Measurements from ENCODE around the gene PTPRD. TPM values are rescaled to one million over a fixed set of nuclear protein-coding genes. Genes with fewer than 3 reads are reported as not detected.

PTPRD gene
- total and polyA plus RNA-seq, 3 experiments from 2014 or later = 0.02 to 0.04 TPM; not detected in 1

DNA sequence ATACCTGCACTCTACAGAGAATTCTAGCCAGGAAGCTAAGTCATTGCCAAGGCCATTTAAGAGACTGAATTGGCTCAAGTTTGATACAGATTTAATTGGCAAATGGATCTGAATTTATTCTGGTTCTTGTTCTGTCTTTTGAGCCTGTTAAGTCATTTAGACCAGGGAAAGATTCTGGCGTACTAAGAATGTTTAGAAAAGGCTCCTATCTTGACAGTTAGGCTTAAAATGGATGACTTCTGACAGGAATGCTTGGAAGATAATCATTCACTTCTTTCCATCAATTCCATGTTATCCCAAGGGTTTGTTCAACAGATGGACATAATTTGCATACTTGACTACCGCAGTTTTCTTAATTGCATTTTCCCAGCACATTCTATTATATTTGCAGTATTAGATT lies 376.6 kb downstream of the PTPRD start:
- H3K27me3 Mint-ChIP-seq = no peaks in the 10 kb centered on the region
- no peak overlapping the region for H3K27ac Mint-ChIP-seq
- H3K9me3 Mint-ChIP-seq = peaks cover 3 to 21% (median 6%) of the 10 kb centered on the region in 5 donors
- POLR2A ChIA-PET = no interaction called here
- no peak for DNase-seq
- H3K9me3 ChIP-seq (ENCODE audit: low read length) = no peaks in the 10 kb centered on the region
- H3K27me3 ChIP-seq (ENCODE audit: insufficient read depth, low read length, poor library complexity, severe bottlenecking) = no peaks in the 10 kb centered on the region
- no peak overlapping the region for H3K4me3 ChIP-seq (ENCODE audit: low read length)
- H3K36me3 Mint-ChIP-seq = no peaks in the 10 kb centered on the region
- no peak overlapping the region for H3K4me3 Mint-ChIP-seq
- no peaks in the 10 kb centered on the region for H3K4me1 ChIP-seq (ENCODE audit: insufficient read depth, low read length)
- H3K27ac ChIP-seq (ENCODE audit: low read depth, low read length) = no peak overlapping the region
- H3K36me3 ChIP-seq (ENCODE audit: insufficient read depth, low read length) = no peaks in the 10 kb centered on the region
- no peaks in the 10 kb centered on the region for H3K4me1 Mint-ChIP-seq
- CTCF ChIA-PET = no interaction called here

DNA sequence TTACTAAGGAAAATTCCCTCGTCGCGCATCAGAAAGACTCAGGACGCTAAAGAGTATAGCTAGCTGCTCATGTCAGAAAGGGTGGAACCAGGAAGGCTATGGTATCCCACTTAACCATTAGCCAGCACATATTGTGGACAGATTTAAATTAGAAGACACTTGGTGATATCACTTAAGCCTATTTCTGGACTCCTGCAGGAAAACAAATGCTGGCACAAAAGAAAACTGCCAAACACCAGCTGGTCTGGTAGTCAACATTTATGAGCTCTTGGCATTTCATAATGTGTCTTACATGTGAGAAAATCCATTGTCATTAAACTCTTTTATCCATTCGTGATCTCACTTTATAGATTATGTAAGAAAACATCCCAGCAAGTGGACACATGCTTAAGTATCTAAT lies 377.4 kb downstream of the PTPRD start:
- ChIA-PET POLR2A (no interaction called here), CTCF (no interaction called here)
- Histone ChIP-seq H3K4me3 (ENCODE audit: low read length) (no peak overlapping the region), H3K27me3 (ENCODE audit: insufficient read depth, low read length, poor library complexity, severe bottlenecking) (no peaks in the 10 kb centered on the region), H3K27ac (ENCODE audit: low read depth, low read length) (no peak overlapping the region), H3K4me1 (ENCODE audit: insufficient read depth, low read length) (no peaks in the 10 kb centered on the region), H3K9me3 (ENCODE audit: low read length) (no peaks in the 10 kb centered on the region), H3K36me3 (ENCODE audit: insufficient read depth, low read length) (no peaks in the 10 kb centered on the region)
- no peak overlapping the region for H3K4me3 Mint-ChIP-seq
- no peaks in the 10 kb centered on the region for H3K4me1 Mint-ChIP-seq
- no peaks in the 10 kb centered on the region for H3K27me3 Mint-ChIP-seq
- no peaks in the 10 kb centered on the region for H3K36me3 Mint-ChIP-seq
- DNase-seq = no peak
- H3K9me3 Mint-ChIP-seq = peaks cover 3 to 21% (median 7%) of the 10 kb centered on the region in 5 donors
- H3K27ac Mint-ChIP-seq = no peak overlapping the region

- Mint-ChIP-seq H3K4me3 (no peak overlapping the region), H3K9me3 (peaks cover 3 to 12% (median 7%) of the 10 kb centered on the region in 5 donors), H3K36me3 (no peaks in the 10 kb centered on the region), H3K27me3 (no peaks in the 10 kb centered on the region), H3K27ac (no peak overlapping the region), H3K4me1 (no peaks in the 10 kb centered on the region)
- no peaks in the 10 kb centered on the region for H3K9me3 ChIP-seq (ENCODE audit: low read length)
- no peak overlapping the region for H3K4me3 ChIP-seq (ENCODE audit: low read length)
- no peak overlapping the region for H3K27ac ChIP-seq (ENCODE audit: low read depth, low read length)
- DNase-seq = no peak
- no peaks in the 10 kb centered on the region for H3K4me1 ChIP-seq (ENCODE audit: insufficient read depth, low read length)
- CTCF ChIA-PET = no interaction called here
- no peaks in the 10 kb centered on the region for H3K36me3 ChIP-seq (ENCODE audit: insufficient read depth, low read length)
- H3K27me3 ChIP-seq (ENCODE audit: insufficient read depth, low read length, poor library complexity, severe bottlenecking) = no peaks in the 10 kb centered on the region
- POLR2A ChIA-PET = no interaction called here
Measured at GRCh38 chr9:10232352-10232930, 380.4 kb downstream of the PTPRD start.

DNA sequence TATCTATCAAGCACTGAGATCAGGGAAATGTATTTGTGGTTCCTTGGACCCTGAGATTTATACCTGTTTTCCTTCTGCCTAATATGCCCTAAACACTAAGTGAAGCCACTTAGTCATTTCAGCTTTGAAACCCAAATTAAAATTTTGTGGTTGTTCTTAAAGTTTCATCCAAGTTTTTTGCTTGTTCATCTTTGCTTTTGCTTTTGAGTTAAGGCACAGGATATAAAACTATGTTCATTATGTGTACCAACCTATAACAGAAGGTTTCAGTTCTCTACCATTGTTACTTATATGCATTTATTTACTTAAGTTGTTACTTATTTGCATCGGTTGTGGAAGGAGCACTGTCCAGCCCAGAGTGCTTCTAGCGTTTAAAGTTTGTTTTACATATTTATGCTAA lies 382.3 kb downstream of the PTPRD start:
- H3K27me3 Mint-ChIP-seq = no peaks in the 10 kb centered on the region
- H3K9me3 ChIP-seq (ENCODE audit: low read length) = no peaks in the 10 kb centered on the region
- no peak overlapping the region for H3K27ac Mint-ChIP-seq

GRCh38 chr9:10228082-10228481 lies 384.7 kb downstream of the PTPRD start:
- ChIA-PET POLR2A (no interaction called here), CTCF (no interaction called here)
- no peak for DNase-seq
- H3K27ac ChIP-seq (ENCODE audit: low read depth, low read length) = no peak overlapping the region
- H3K27me3 ChIP-seq (ENCODE audit: insufficient read depth, low read length, poor library complexity, severe bottlenecking) = no peaks in the 10 kb centered on the region
- H3K27ac Mint-ChIP-seq = no peak overlapping the region
- no peaks in the 10 kb centered on the region for H3K36me3 Mint-ChIP-seq
- no peaks in the 10 kb centered on the region for H3K9me3 ChIP-seq (ENCODE audit: low read length)
- no peaks in the 10 kb centered on the region for H3K36me3 ChIP-seq (ENCODE audit: insufficient read depth, low read length)
- H3K4me1 Mint-ChIP-seq = no peaks in the 10 kb centered on the region
- H3K4me3 ChIP-seq (ENCODE audit: low read length) = no peak overlapping the region
- H3K9me3 Mint-ChIP-seq = peaks cover 2 to 14% (median 10%) of the 10 kb centered on the region in 5 donors
- H3K4me1 ChIP-seq (ENCODE audit: insufficient read depth, low read length) = no peaks in the 10 kb centered on the region
- no peak overlapping the region for H3K4me3 Mint-ChIP-seq
- H3K27me3 Mint-ChIP-seq = no peaks in the 10 kb centered on the region

More for the DNA sequence above, 382.3 kb downstream of the PTPRD start:
- POLR2A ChIA-PET = no interaction called here
- CTCF ChIA-PET = no interaction called here
- Histone ChIP-seq H3K27ac (ENCODE audit: low read depth, low read length) (no peak overlapping the region), H3K4me1 (ENCODE audit: insufficient read depth, low read length) (no peaks in the 10 kb centered on the region), H3K4me3 (ENCODE audit: low read length) (no peak overlapping the region), H3K36me3 (ENCODE audit: insufficient read depth, low read length) (no peaks in the 10 kb centered on the region), H3K27me3 (ENCODE audit: insufficient read depth, low read length, poor library complexity, severe bottlenecking) (no peaks in the 10 kb centered on the region)
- no peaks in the 10 kb centered on the region for H3K4me1 Mint-ChIP-seq
- H3K4me3 Mint-ChIP-seq = no peak overlapping the region
- no peak for DNase-seq
- peaks cover 2 to 14% (median 7%) of the 10 kb centered on the region in 5 donors for H3K9me3 Mint-ChIP-seq
- no peaks in the 10 kb centered on the region for H3K36me3 Mint-ChIP-seq

GRCh38 chr9:10226996-10227395 lies 385.8 kb downstream of the PTPRD start:
- H3K27me3 Mint-ChIP-seq = no peaks in the 10 kb centered on the region
- Histone ChIP-seq H3K4me1 (ENCODE audit: insufficient read depth, low read length) (no peaks in the 10 kb centered on the region), H3K36me3 (ENCODE audit: insufficient read depth, low read length) (no peaks in the 10 kb centered on the region), H3K4me3 (ENCODE audit: low read length) (no peak overlapping the region), H3K27ac (ENCODE audit: low read depth, low read length) (no peak overlapping the region), H3K27me3 (ENCODE audit: insufficient read depth, low read length, poor library complexity, severe bottlenecking) (no peaks in the 10 kb centered on the region), H3K9me3 (ENCODE audit: low read length) (no peaks in the 10 kb centered on the region)
- H3K4me3 Mint-ChIP-seq = no peak overlapping the region
- no peaks in the 10 kb centered on the region for H3K36me3 Mint-ChIP-seq
- ChIA-PET POLR2A (no interaction called here), CTCF (no interaction called here)
- H3K9me3 Mint-ChIP-seq = peaks cover 4 to 14% (median 11%) of the 10 kb centered on the region in 5 donors
- no peak overlapping the region for H3K27ac Mint-ChIP-seq
- no peaks in the 10 kb centered on the region for H3K4me1 Mint-ChIP-seq
- DNase-seq = no peak

- no peak overlapping the region for H3K27ac Mint-ChIP-seq
- Histone ChIP-seq H3K4me3 (ENCODE audit: low read length) (no peak overlapping the region), H3K27ac (ENCODE audit: low read depth, low read length) (no peak overlapping the region), H3K36me3 (ENCODE audit: insufficient read depth, low read length) (no peaks in the 10 kb centered on the region), H3K9me3 (ENCODE audit: low read length) (no peaks in the 10 kb centered on the region), H3K27me3 (ENCODE audit: insufficient read depth, low read length, poor library complexity, severe bottlenecking) (no peaks in the 10 kb centered on the region), H3K4me1 (ENCODE audit: insufficient read depth, low read length) (no peaks in the 10 kb centered on the region)
- POLR2A ChIA-PET = no interaction called here
- no peak overlapping the region for H3K4me3 Mint-ChIP-seq
- no peak for DNase-seq
- H3K36me3 Mint-ChIP-seq = no peaks in the 10 kb centered on the region
- H3K9me3 Mint-ChIP-seq = peaks cover 5 to 21% (median 8%) of the 10 kb centered on the region in 5 donors
- peaks cover 0 to 3% of the 10 kb centered on the region in 2 donors for H3K27me3 Mint-ChIP-seq
- no peaks in the 10 kb centered on the region for H3K4me1 Mint-ChIP-seq
- CTCF ChIA-PET = no interaction called here
Measured at GRCh38 chr9:10212702-10213101, 400.1 kb downstream of the PTPRD start.

DNA sequence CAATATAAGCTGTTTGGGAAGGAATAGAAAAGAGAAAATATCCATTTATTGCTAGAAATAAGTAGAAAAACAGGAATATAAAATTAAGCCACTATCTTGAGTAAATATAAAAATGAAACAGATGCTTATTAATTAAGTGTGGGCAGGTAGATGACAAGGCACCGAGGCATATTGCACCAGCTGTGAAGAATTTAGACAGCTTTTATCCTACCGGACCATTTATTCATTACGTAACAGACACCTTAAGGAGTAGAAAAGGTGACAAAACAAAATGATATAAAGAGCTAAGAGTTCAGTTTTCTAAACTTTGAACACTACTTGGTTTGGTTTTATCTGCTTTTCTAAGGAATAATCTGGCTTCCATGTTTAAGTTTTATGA lies 404.1 kb downstream of the PTPRD start:
- H3K27me3 Mint-ChIP-seq = peaks cover 0 to 3% of the 10 kb centered on the region in 2 donors
- H3K36me3 ChIP-seq (ENCODE audit: insufficient read depth, low read length) = no peaks in the 10 kb centered on the region
- H3K27ac ChIP-seq (ENCODE audit: low read depth, low read length) = no peak overlapping the region
- H3K36me3 Mint-ChIP-seq = no peaks in the 10 kb centered on the region
- no peak overlapping the region for H3K27ac Mint-ChIP-seq
- DNase-seq = no peak
- H3K4me1 ChIP-seq (ENCODE audit: insufficient read depth, low read length) = no peaks in the 10 kb centered on the region
- no peaks in the 10 kb centered on the region for H3K27me3 ChIP-seq (ENCODE audit: insufficient read depth, low read length, poor library complexity, severe bottlenecking)
- H3K4me1 Mint-ChIP-seq = no peaks in the 10 kb centered on the region
- ChIA-PET CTCF (no interaction called here), POLR2A (no interaction called here)
- no peaks in the 10 kb centered on the region for H3K9me3 ChIP-seq (ENCODE audit: low read length)
- H3K4me3 ChIP-seq (ENCODE audit: low read length) = no peak overlapping the region
- H3K4me3 Mint-ChIP-seq = no peak overlapping the region
- H3K9me3 Mint-ChIP-seq = peaks cover 2 to 20% (median 5%) of the 10 kb centered on the region in 5 donors

- no peaks in the 10 kb centered on the region for H3K36me3 ChIP-seq (ENCODE audit: insufficient read depth, low read length)
- Mint-ChIP-seq H3K36me3 (no peaks in the 10 kb centered on the region), H3K4me3 (no peak overlapping the region), H3K9me3 (peaks cover 0 to 15% (median 5%) of the 10 kb centered on the region in 5 donors), H3K27me3 (peaks cover 0 to 1% of the 10 kb centered on the region in 2 donors), H3K27ac (no peak overlapping the region), H3K4me1 (no peaks in the 10 kb centered on the region)
- no peaks in the 10 kb centered on the region for H3K4me1 ChIP-seq (ENCODE audit: insufficient read depth, low read length)
- DNase-seq = no peak
- H3K9me3 ChIP-seq (ENCODE audit: low read length) = no peaks in the 10 kb centered on the region
- no peaks in the 10 kb centered on the region for H3K27me3 ChIP-seq (ENCODE audit: insufficient read depth, low read length, poor library complexity, severe bottlenecking)
- POLR2A ChIA-PET = no interaction called here
- H3K4me3 ChIP-seq (ENCODE audit: low read length) = no peak overlapping the region
- no peak overlapping the region for H3K27ac ChIP-seq (ENCODE audit: low read depth, low read length)
- CTCF ChIA-PET = no interaction called here
Measured at GRCh38 chr9:10204276-10204675, 408.5 kb downstream of the PTPRD start.
